ENCODE measurements around the gene GNB3.

The GNB3 gene

GRCh38 chr12:6807170-6807569 lies 33.6 kb upstream of the GNB3 start:
- Histone ChIP-seq H3K4me3 (replicated peaks; ENCODE audit: insufficient read depth, low read length) (no peak overlapping the region), H3K27ac (replicated peaks) (no peak overlapping the region), H3K27me3 (ENCODE audit: insufficient read depth, poor library complexity, severe bottlenecking) (no peaks in the 10 kb centered on the region)
- DNase-seq (ENCODE audit: low read depth in 1 of 2, low spot score in 1 of 2): no peak
- no peak for TF ChIP-seq CTCF (IDR thresholded peaks at IDR 0.05; ENCODE audit: insufficient read depth, low read length)

GRCh38 chr12:6809056-6809455 lies 31.7 kb upstream of the GNB3 start:
- TF ChIP-seq CTCF (IDR thresholded peaks at IDR 0.05; ENCODE audit: insufficient read depth, low read length) (no peak), REST (IDR thresholded peaks at IDR 0.05; ENCODE audit: insufficient replicate concordance, low read depth) (no peak), GABPA (IDR thresholded peaks at IDR 0.05; ENCODE audit: low read depth) (no peak), POLR2AphosphoS5 (IDR thresholded peaks at IDR 0.05; ENCODE audit: low read depth) (no peak), SPI1 (IDR thresholded peaks at IDR 0.05; ENCODE audit: borderline replicate concordance, low read depth) (no peak)
- no peaks in the 10 kb centered on the region for H3K27me3 ChIP-seq (ENCODE audit: insufficient read depth, poor library complexity, severe bottlenecking)
- no peak overlapping the region for H3K4me3 ChIP-seq (replicated peaks; ENCODE audit: insufficient read depth, low read length)
- no peak for DNase-seq (ENCODE audit: low read depth in 1 of 2, low spot score in 1 of 2)
- no peak overlapping the region for H3K27ac ChIP-seq (replicated peaks)

GRCh38 chr12:6810758-6811157 lies 30.0 kb upstream of the GNB3 start:
- no peak overlapping the region for H3K27ac ChIP-seq (replicated peaks)
- DNase-seq (ENCODE audit: low read depth in 1 of 2, low spot score in 1 of 2): no peak
- TF ChIP-seq GABPA (IDR thresholded peaks at IDR 0.05; ENCODE audit: low read depth): no peak
- no peak for TF ChIP-seq POLR2AphosphoS5 (IDR thresholded peaks at IDR 0.05; ENCODE audit: low read depth)
- no peak for TF ChIP-seq CTCF (IDR thresholded peaks at IDR 0.05; ENCODE audit: insufficient read depth, low read length)
- TF ChIP-seq SPI1 (IDR thresholded peaks at IDR 0.05; ENCODE audit: borderline replicate concordance, low read depth): no peak
- TF ChIP-seq REST (IDR thresholded peaks at IDR 0.05; ENCODE audit: insufficient replicate concordance, low read depth): no peak
- no peaks in the 10 kb centered on the region for H3K27me3 ChIP-seq (ENCODE audit: insufficient read depth, poor library complexity, severe bottlenecking)
- no peak overlapping the region for H3K4me3 ChIP-seq (replicated peaks; ENCODE audit: insufficient read depth, low read length)

GRCh38 chr12:6813363-6813762 lies 27.4 kb upstream of the GNB3 start:
- Histone ChIP-seq H3K4me3 (replicated peaks; ENCODE audit: insufficient read depth, low read length) (no peak overlapping the region), H3K27ac (replicated peaks) (no peak overlapping the region), H3K27me3 (ENCODE audit: insufficient read depth, poor library complexity, severe bottlenecking) (no peaks in the 10 kb centered on the region)
- TF ChIP-seq REST (IDR thresholded peaks at IDR 0.05; ENCODE audit: insufficient replicate concordance, low read depth) (no peak), SPI1 (IDR thresholded peaks at IDR 0.05; ENCODE audit: borderline replicate concordance, low read depth) (peak; percentile 77), POLR2AphosphoS5 (IDR thresholded peaks at IDR 0.05; ENCODE audit: low read depth) (no peak), CTCF (IDR thresholded peaks at IDR 0.05; ENCODE audit: insufficient read depth, low read length) (no peak), GABPA (IDR thresholded peaks at IDR 0.05; ENCODE audit: low read depth) (no peak)
- DNase-seq (ENCODE audit: low read depth in 1 of 2, low spot score in 1 of 2): no peak
